HCT116 (cell line): ENCODE measurements around the gene ELOA. TPM values are rescaled to one million over a fixed set of nuclear protein-coding genes. Genes with fewer than 3 reads are reported as not detected.

Experiments used
- ATAC-seq: fragments of 200-7000 bp; cut with Tn5 transposase; 2 replicates; pipeline ENCODE4 v1.9.1; 2020; ENCODE audit warnings: mild to moderate bottlenecking, moderate library complexity
- BruUV-seq: library from RNA; stranded (reverse); fragments of 400-500 nt; replicated peaks from 2 replicates; lab custom pipeline; 2021; lab: Mats Ljungman, UMichigan
- CTCF ChIA-PET: fragments of 300-600 bp; sonication (Branson Sonifier 250); formaldehyde crosslinking; loops from one replicate; lab custom pipeline; 2021; ENCODE audit warnings: antibody characterized with exemption; lab: Charles Lee
- POLR2A ChIA-PET: fragments of 300-600, 350-600 bp; sonication (Branson Sonifier 250); formaldehyde crosslinking; loops from one replicate; lab custom pipeline; 2021; ENCODE audit warnings: antibody characterized with exemption; lab: Charles Lee
- RAD21 ChIA-PET, 2 experiments: fragments of 300-600 bp; sonication (Branson Sonifier 250); formaldehyde crosslinking; loops; one replicate each; lab custom pipeline; 2023; ENCODE audit warnings: low total read pairs in 2 of 2; ENCODE audit not compliant: uncharacterized antibody in 2 of 2, unreplicated experiment in 2 of 2, low non-redundant PET in 1 of 2; lab: Charles Lee
- DNase-seq: peaks from one replicate; pipeline ENCODE4 v3.0.0-alpha.2; 2010; ENCODE audit warnings: low read depth, low spot score
- H2AFZ ChIP-seq: fragments of 200-600 bp; shearing (Covaris generic), sonication (generic); 2 replicates; pipeline ENCODE4 v1.6.1; 2017; ENCODE audit warnings: low read depth, mixed run types, mixed read lengths, antibody characterized with exemption, low read length; ENCODE audit not compliant: poor library complexity, severe bottlenecking
- H3K27ac ChIP-seq: 2 replicates; pipeline ENCODE4 v1.5.1; 2012; ENCODE audit warnings: low read depth, low read length
- H3K27me3 ChIP-seq: fragments of 200-600 bp; sonication (generic); 2 replicates; pipeline ENCODE4 v1.6.1; 2016; ENCODE audit warnings: mixed run types, low read length, mixed read lengths; ENCODE audit not compliant: insufficient read depth
- H3K36me3 ChIP-seq, 2 experiments: fragments of 200-500 bp in 1 of 2; fragments of 200-600 bp in 1 of 2; sonication (Bioruptor generic) in 1 of 2; sonication (generic) in 1 of 2; 2 replicates each; pipeline versions ENCODE4 v1.5.1 to v1.6.1; 2014 to 2016; ENCODE audit warnings: low read length in 2 of 2, inconsistent platforms in 1 of 2, mixed read lengths in 1 of 2, mixed run types in 1 of 2; ENCODE audit not compliant: insufficient read depth in 2 of 2, control insufficient read depth in 1 of 2
- H3K4me1 ChIP-seq, 2 experiments: fragments of 200-600 bp in 1 of 2; sonication (generic) in 1 of 2; 2 replicates each; pipeline versions ENCODE4 v1.5.1 to v1.6.1; 2012 to 2017; ENCODE audit warnings: low read length in 2 of 2, inconsistent platforms in 1 of 2, mild to moderate bottlenecking in 1 of 2, mixed read lengths in 1 of 2, mixed run types in 1 of 2, moderate library complexity in 1 of 2; ENCODE audit not compliant: insufficient read depth in 2 of 2, control insufficient read depth in 1 of 2
- H3K4me2 ChIP-seq: fragments of 200-600 bp; sonication (generic); 2 replicates; pipeline ENCODE4 v1.6.1; 2017; ENCODE audit warnings: mixed run types, low read length, mixed read lengths
- H3K4me3 ChIP-seq, 2 experiments: fragments of 200-600 bp in 1 of 2; sonication (generic) in 1 of 2; replicated peaks in 1 of 2; 2 replicates each; pipeline ENCODE4 v1.5.1; 2011 to 2016; ENCODE audit warnings: low read length in 2 of 2, control low read depth in 1 of 2, low read depth in 1 of 2, mild to moderate bottlenecking in 1 of 2, mixed read lengths in 1 of 2, mixed run types in 1 of 2
- H3K79me2 ChIP-seq: fragments of 200-600 bp; sonication (generic); 2 replicates; pipeline ENCODE4 v1.6.1; 2017; ENCODE audit warnings: mild to moderate bottlenecking, mixed run types, low read length, moderate library complexity, mixed read lengths; ENCODE audit not compliant: insufficient read depth
- H3K9ac ChIP-seq: fragments of 200-600 bp; sonication (generic); 2 replicates; pipeline ENCODE4 v1.6.1; 2016; ENCODE audit warnings: low read length, mixed read lengths
- H3K9me2 ChIP-seq: fragments of 200-600 bp; sonication (generic), shearing (Covaris generic); 2 replicates; pipeline ENCODE4 v1.6.1; 2017; ENCODE audit warnings: mixed run types, mild to moderate bottlenecking, moderate library complexity; ENCODE audit not compliant: insufficient read depth
- H3K9me3 ChIP-seq, 2 experiments: fragments of 200-500 bp in 1 of 2; fragments of 200-600 bp in 1 of 2; sonication (Bioruptor generic) in 1 of 2; sonication (generic) in 1 of 2; 2 replicates each; pipeline ENCODE4 v1.6.1; 2014 to 2017; ENCODE audit warnings: low read length in 2 of 2, mixed read lengths in 2 of 2, inconsistent platforms in 1 of 2, low read depth in 1 of 2, mild to moderate bottlenecking in 1 of 2, mixed run types in 1 of 2, moderate library complexity in 1 of 2; ENCODE audit not compliant: control insufficient read depth in 1 of 2, insufficient read depth in 1 of 2
- H4K20me1 ChIP-seq: fragments of 200-600 bp; sonication (generic), shearing (Covaris generic); 2 replicates; pipeline ENCODE4 v1.6.1; 2017; ENCODE audit warnings: mixed run types, mild to moderate bottlenecking, moderate library complexity; ENCODE audit not compliant: insufficient read depth
- CBX3 ChIP-seq: IDR thresholded peaks from 2 replicates; pipeline ENCODE4 v1.6.1; 2012; ENCODE audit warnings: low read depth
- JUND ChIP-seq: IDR thresholded peaks from 2 replicates; pipeline ENCODE4 v1.6.1; 2012
- POLR2AphosphoS5 ChIP-seq: IDR thresholded peaks from 2 replicates; pipeline ENCODE4 v1.6.1; 2011; ENCODE audit warnings: mild to moderate bottlenecking, low read depth, low read length, moderate library complexity
- SIN3A ChIP-seq: IDR thresholded peaks from 2 replicates; pipeline ENCODE4 v1.6.1; 2012; ENCODE audit warnings: low read depth
- YY1 ChIP-seq: IDR thresholded peaks from 2 replicates; pipeline ENCODE4 v1.6.1; 2011; ENCODE audit warnings: low read length, low read depth, moderate library complexity, mild to moderate bottlenecking; ENCODE audit not compliant: insufficient replicate concordance; ENCODE audit errors: extremely low read depth
- ZFX ChIP-seq: fragments of 450-650 bp; IDR thresholded peaks from 2 replicates; pipeline ENCODE4 v1.6.1; 2017
- intact Hi-C: fragments of 100-400 bp; cut with micrococcal nuclease; formaldehyde crosslinking; loops from 2 replicates; pipeline ENCODE4 v1.10.0; 2022
- total RNA-seq: library from RNA; stranded (reverse); gene quantifications from one replicate; pipeline ENCODE4 v1.2.1, GENCODE V29; 2021; ENCODE audit not compliant: unreplicated experiment

Gene ELOA
- total RNA-seq, 1 experiment from 2014 or later: 39.3 TPM

DNA sequence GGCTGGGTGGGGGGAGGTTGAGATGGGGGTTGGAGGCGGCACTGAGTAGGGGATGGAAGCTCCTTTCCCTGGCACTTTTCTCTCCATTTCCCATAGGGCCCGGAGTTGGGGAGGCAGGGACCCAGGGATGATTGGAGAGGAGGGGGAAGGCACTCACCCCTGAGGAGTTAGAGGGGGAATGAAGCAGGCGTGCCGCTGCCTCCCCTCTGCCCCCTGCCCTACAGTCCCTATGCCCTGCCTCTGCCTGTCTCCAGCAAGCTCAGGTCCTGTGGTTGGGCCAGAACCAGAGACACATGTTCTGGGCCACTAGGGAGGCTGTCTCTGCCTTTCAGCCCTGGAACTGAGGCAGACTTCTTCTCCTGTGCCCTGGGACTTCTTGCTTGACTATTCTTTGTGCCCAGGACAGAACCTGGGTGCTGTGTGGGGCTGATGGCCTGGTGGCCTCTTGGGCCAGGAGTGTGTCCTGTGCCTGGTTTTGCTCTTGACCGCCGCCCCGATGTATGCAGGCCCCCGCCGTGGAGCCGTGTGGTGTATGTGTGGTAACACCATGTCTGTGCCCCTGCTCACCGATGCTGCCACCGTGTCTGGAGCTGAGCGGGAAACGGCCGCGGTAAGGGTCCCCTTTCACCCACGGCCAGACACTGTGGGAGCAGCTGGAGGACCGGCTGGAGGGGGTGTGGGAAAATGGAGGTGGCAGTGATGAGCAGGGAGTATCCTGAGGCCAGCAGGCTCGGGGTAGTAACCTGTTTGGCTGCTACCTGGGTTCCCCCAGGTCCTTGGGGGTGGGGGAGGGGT, 49.1 kb downstream of the ELOA start:
- no peaks in the 10 kb centered on the region for H3K27me3 ChIP-seq
- H3K79me2 ChIP-seq: peaks cover 41% of the 10 kb centered on the region
- ChIA-PET POLR2A (interaction anchor here (0.6 to 1.8 kb wide), 4 partner anchors 8 to 689 kb away, joined by 3 to 9 read pairs (median 4); partner anchors contain the start of genes GALE and PITHD1), RAD21 (no interaction called here), CTCF (interaction anchor here (0.6 to 4.1 kb wide), 3 partner anchors 19 to 124 kb away, joined by 3 to 15 read pairs (median 3); no protein-coding TSS in a partner anchor)
- H3K9ac ChIP-seq: peak overlapping the region; percentile 85
- no peak for TF ChIP-seq JUND
- no TSS peak for BruUV-seq
- peak overlapping the region; percentile 89 to 95 for H3K4me3 ChIP-seq
- H3K4me1 ChIP-seq: peaks cover 31 to 56% of the 10 kb centered on the region in 2 experiments
- peaks cover 11 to 32% of the 10 kb centered on the region in 2 experiments; a peak in 3 of 4 replicates for H3K36me3 ChIP-seq
- intact Hi-C loops: no loop called here
- no peaks in the 10 kb centered on the region for H3K9me3 ChIP-seq
- ATAC-seq: no peak
- no peaks in the 10 kb centered on the region for H4K20me1 ChIP-seq
- peak overlapping the region; percentile 79 for H3K27ac ChIP-seq
- no peak overlapping the region for H2AFZ ChIP-seq
- no peaks in the 10 kb centered on the region for H3K9me2 ChIP-seq
- no peak for DNase-seq
- peak overlapping the region; percentile 78 for H3K4me2 ChIP-seq

DNA sequence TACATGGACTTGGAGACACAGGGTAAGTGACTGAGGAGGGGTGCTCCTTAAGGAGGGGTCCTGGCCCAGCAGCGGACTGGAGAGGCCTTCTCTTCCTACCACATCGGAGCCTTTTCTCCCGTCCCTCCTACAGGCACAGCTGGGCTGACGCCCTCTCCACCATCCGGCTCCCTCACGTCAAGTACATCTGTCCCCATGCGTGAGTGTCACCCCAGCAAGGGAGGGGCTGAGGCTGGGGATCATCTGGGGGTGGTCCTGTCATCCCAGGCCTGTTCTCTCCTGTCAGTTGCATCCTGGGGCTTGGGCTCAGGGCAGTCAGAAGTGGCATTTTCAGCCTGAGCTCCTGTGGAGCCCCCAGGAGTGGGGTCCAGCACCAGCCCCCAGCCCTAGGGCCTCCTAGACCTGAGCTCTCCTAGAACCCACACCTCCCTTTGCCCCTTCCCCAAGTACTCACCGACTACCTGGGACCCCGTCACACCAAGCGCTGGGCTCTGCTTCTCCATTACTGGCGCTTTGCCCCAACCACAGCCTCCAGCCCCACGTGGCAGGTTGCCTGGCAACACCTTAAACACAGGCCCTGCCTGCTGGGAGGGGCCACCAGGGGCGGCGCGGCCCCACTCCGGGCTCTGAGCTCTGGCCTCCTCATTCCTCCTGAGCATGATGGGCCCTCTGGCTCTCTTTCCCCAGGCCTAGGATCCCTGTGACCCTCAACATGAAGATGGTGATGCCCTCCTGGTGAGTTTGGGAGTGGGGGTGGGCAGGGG, 49.9 kb downstream of the ELOA start:
- Histone ChIP-seq H3K79me2 (peaks cover 39% of the 10 kb centered on the region), H3K9me3 (no peaks in the 10 kb centered on the region), H4K20me1 (no peaks in the 10 kb centered on the region), H3K4me3 (no peak overlapping the region), H3K4me2 (peak overlapping the region; percentile 49), H2AFZ (no peak overlapping the region), H3K27ac (peak overlapping the region; percentile 79; the same call in 1 of the 2 replicates), H3K27me3 (no peaks in the 10 kb centered on the region), H3K9me2 (no peaks in the 10 kb centered on the region), H3K9ac (peak overlapping the region; percentile 40), H3K36me3 (peaks cover 15 to 39% of the 10 kb centered on the region in 2 experiments; a peak in 3 of 4 replicates), H3K4me1 (peaks cover 31 to 58% of the 10 kb centered on the region in 2 experiments)
- intact Hi-C loops: no loop called here
- TF ChIP-seq POLR2AphosphoS5: 0 out of 2 replicates have a peak, but pooled peaks have one; percentile 19
- no peak for TF ChIP-seq ZFX
- no peak for TF ChIP-seq SIN3A
- TF ChIP-seq YY1: no peak
- no peak for TF ChIP-seq CBX3
- ChIA-PET POLR2A (no interaction called here), RAD21 (no interaction called here), CTCF (interaction anchor here (1.0 kb wide), 1 partner anchor 123 kb away, joined by 4 read pairs; no protein-coding TSS in a partner anchor)
- no TSS peak for BruUV-seq
- ATAC-seq (peak; percentile 13), DNase-seq (no peak)
